Cardiac atrium fibroblast (primary cell): ENCODE results near the gene HSD17B11. TPM values are rescaled to one million over a fixed set of nuclear protein-coding genes. Genes with fewer than 3 reads are reported as not detected.

Source experiments
- total RNA-seq: library from RNA; depleted of rRNA; stranded (reverse); fragments of >200 nt; gene quantifications from 2 replicates; pipeline ENCODE4 v1.2.3, GENCODE V29; 2015

The HSD17B11 gene
- total RNA-seq = 32.7 and 34.7 TPM in 2 replicates

DNA sequence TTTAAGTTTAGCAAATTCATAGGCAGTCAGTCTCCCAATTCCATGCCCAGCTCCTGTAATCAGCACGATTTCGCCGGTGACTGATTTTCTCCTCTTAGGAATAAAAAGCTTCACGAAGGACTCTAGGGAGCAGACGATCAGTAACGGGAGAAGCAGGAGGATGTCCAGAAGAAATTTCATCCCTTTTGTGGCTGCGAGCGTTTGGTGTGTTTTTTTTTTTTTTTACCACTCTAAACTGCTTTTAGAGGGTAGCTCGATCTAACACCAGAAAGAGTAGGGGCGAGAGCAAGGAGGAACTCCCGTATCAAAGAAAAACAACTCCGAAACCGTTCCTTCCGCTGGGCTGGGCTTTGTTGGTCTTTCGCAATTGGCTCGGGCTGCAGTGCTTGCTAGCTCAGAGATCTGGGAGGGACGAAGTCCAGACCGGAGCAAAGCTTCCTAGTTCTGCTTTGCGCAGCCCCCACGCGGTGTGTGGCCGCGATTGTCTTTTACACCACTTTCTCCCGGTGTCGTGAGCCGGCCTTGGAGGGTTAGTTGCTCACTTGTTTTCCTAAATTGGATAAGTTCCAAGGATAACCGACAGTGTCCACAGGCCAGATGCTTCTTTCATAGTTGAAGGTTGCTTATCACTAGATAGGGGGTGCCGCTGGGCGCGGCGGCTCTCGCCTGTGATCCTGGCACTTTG lies at the start of gene HSD17B11:
Gene HSD17B11 (minus strand): TSS at position 298 of the 685 bp plus-strand sequence. CDS start 118 bp downstream, at position 180.

DNA sequence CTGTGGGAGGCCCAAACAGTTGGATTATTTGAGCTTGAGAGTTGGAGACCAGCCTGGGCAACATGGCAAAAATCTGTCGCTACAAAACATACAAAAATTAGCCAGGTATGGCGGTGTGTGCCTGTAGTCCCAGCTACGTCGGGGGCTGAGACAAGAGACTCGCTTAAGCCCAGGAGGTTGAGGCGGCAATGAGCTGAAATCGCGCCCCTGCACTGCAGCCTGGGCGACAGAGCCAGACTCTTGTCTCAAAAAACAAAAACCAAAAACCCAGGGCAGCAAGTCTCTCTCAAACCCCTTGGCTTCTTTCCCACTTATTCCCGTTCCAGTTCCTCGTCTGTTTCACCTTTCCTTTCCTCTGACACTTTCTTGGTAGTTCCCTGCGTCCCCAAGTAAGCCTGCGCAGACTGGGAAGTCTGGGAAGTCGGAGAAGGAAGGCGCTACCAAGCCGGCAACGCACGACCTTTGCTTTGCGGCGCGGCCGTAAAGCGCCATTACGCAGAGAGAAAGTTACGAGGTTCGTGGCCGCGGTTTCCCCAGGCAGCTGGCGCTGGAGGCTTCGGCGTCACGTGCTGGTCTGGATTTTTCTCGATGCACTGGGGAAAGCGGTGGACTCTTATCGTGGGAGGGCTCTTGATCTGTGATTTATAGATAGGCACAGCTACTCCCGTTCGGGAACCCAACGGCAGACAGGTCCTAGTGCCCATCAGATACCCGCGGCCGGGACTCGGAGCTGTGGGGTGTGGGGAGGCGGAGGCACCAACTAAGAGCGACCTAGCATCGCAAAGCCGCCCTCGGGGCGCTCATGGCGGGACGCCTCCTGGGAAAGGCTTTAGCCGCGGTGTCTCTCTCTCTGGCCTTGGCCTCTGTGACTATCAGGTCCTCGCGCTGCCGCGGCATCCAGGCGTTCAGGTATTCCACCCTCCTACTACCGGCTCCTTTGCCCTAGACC lies 31.4 kb upstream of the HSD17B11 start, which contains the start of gene NUDT9:
Gene NUDT9 (plus strand): TSS at position 470 of the 949 bp plus-strand sequence. CDS start 333 bp downstream, at position 803.

GRCh38 chr4:87322754-87323153 lies 68.2 kb downstream of the HSD17B11 start, which contains the start of gene HSD17B13:
Gene HSD17B13, minus strand, starts transcription at chr4:87322882. Its CDS starts 41 bp downstream, at chr4:87322841.

Other genes with a start within 250 kb of the HSD17B11 start
- gene KLHL8, start 170.6 kb downstream of the HSD17B11 start, total RNA-seq = 4.4 and 5.4 TPM in 2 replicates
- not detected in 2 replicates for gene HSD17B13, start 68.3 kb downstream of the HSD17B11 start, total RNA-seq
- 14.6 and 18.6 TPM in 2 replicates for gene NUDT9, start 31.4 kb upstream of the HSD17B11 start, total RNA-seq
- gene SPARCL1, start 138.2 kb upstream of the HSD17B11 start, total RNA-seq = 61.2 and 133 TPM in 2 replicates
- gene DSPP, start 217.3 kb upstream of the HSD17B11 start, total RNA-seq = not detected in 2 replicates